Measurements from ENCODE around the gene B4GAT1. TPM values are rescaled to one million over a fixed set of nuclear protein-coding genes. Genes with fewer than 3 reads are reported as not detected.

Gene B4GAT1
- total and polyA plus RNA-seq, 10 of the 15 experiments (the other 5 are each of a cell fraction or from before 2014, with no cell fraction given) = 0.55 to 11.1 (median 4.3) TPM

DNA sequence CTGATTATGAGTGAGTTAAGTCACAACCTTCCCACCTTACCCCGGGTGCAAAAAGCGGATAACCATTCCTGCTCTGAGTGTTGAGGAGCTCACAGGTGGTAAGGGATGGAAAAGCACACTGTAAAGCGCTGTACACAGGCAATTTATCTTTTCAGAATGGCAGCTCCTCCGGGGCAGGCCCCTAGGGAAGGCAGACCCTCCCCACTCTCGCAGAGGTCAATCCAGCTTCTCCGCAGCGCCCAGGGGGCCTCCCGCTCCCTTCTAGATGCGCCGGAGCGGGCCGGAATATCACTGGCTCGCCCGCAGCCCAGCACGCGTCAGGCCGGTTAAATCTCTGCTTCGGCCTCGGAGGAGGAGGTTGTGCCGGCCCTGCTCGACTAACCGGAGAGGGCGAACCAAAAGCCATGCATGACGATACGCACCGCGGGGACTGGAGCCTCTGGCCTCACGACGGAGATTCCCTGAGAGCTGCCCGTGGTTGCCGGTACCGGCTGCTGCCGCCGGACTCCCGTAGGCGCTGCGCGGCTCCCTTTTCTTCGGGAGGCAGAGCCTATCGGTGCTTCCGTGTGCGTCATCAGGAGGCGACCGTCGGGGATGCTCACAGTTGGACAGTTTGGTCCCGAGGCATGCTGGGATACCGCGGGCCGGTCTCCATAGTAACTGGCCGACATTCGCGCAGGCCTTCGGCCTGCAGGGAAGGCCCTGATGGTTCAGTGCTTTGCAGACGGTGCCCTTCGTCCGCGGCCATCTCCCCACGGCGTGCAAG, 2.7 kb downstream of the B4GAT1 start, which contains the start of gene BRMS1:
BRMS1 (minus strand) TSS at position 555 of the 766 bp plus-strand sequence. CDS start 2,870 bp downstream, outside the sequence.
- no TSS peak for BruUV-seq (replicated peaks)
- peaks cover 0 to 14% of the 10 kb centered on the region in 2 experiments; a peak in 2 of 4 replicates for H3K36me3 ChIP-seq (ENCODE audit: control insufficient read depth in 2 of 2, insufficient read depth in 2 of 2, low read length in 1 of 2)
- intact Hi-C loops (cut with micrococcal nuclease; ENCODE audit: unreplicated experiment) (loop anchor here (2.0 kb wide), 1 partner anchor 32 kb away; no protein-coding TSS in a partner anchor), in situ Hi-C loops (cut with MboI) (no loop called here)
- CTCF ChIA-PET = interaction anchor here (0.5 to 7.4 kb wide), 11 partner anchors 8 to 591 kb away, joined by 3 to 44 read pairs (median 4); partner anchors contain the start of genes RIN1 and SLC29A2
- H3K27ac ChIP-seq (ENCODE audit: control insufficient read depth, insufficient read depth) = peak within 1 kb of the TSS; percentile 57
- RAD21 ChIA-PET (ENCODE audit: unreplicated experiment) = interaction anchor here (1.0 to 2.0 kb wide), 6 partner anchors 8 to 56 kb away, joined by 3 to 10 read pairs (median 4); partner anchors contain the start of genes RIN1, SLC29A2 and YIF1A
- peak; percentile 87 for ATAC-seq
- peak within 1 kb of the TSS; percentile 93 for H2AFZ ChIP-seq (ENCODE audit: control insufficient read depth, low read depth, low read length)
- POLR2A ChIA-PET = interaction anchor here (0.8 to 3.9 kb wide), 6 partner anchors 9 to 77 kb away, joined by 3 to 19 read pairs (median 6); partner anchors contain the start of genes RAB1B, RIN1, SLC29A2 and YIF1A
- peak within 1 kb of the TSS; percentile 83 for H3K4me2 ChIP-seq (ENCODE audit: control insufficient read depth, insufficient read depth)
- peak within 1 kb of the TSS; percentile 87 for H3K4me3 ChIP-seq
- H3K27me3 ChIP-seq (replicated peaks in 1 of 2; ENCODE audit: control insufficient read depth in 2 of 2, insufficient read depth in 2 of 2, low read length in 1 of 2) = no peaks in the 10 kb centered on the region
- peak; percentile 79 for DNase-seq (ENCODE audit: low read depth, low spot score)
- H4K20me1 ChIP-seq (ENCODE audit: control insufficient read depth, insufficient read depth) = no peaks in the 10 kb centered on the region
- no peaks in the 10 kb centered on the region for H3K9me3 ChIP-seq (replicated peaks; ENCODE audit: control insufficient read depth, insufficient read depth, low read length)
- H3K79me2 ChIP-seq (ENCODE audit: control insufficient read depth, insufficient read depth, low read length) = peaks cover 17% of the 10 kb centered on the region
- FAIRE-seq = peak; percentile 35
- peak within 1 kb of the TSS; percentile 93 for H3K9ac ChIP-seq (ENCODE audit: control insufficient read depth, insufficient read depth, low read length)
- peaks cover 17% of the 10 kb centered on the region for H3K4me1 ChIP-seq (ENCODE audit: control insufficient read depth, insufficient read depth, low read length)
- WGBS (ENCODE audit: insufficient coverage, insufficient replicate concordance, low lambda C conversion rate, missing lambda C conversion rate) = 1% methylated on average over 59 of the region's 59 CpGs
- SMC1A ChIA-PET (ENCODE audit: uncharacterized antibody, unreplicated experiment) = interaction anchor here (0.8 to 2.3 kb wide), 5 partner anchors 10 to 334 kb away, joined by 3 to 7 read pairs (median 5); partner anchors contain the start of genes MRPL11 and RBM4B
- TF ChIP-seq RUNX3 (IDR thresholded peaks at IDR 0.05; ENCODE audit: low read length) (peak; percentile 37), CHD2 (IDR thresholded peaks at IDR 0.05; ENCODE audit: borderline replicate concordance, low read depth, low read length) (peak; percentile 82), CBFB (IDR thresholded peaks at IDR 0.05; ENCODE audit: low read depth) (peak; percentile 60), SRF (IDR thresholded peaks at IDR 0.05; ENCODE audit: low read depth in 2 of 2, low read length in 2 of 2) (peak in 1 of 2 experiments; percentile 89; a peak in 2 of 4 replicates), TCF3 (IDR thresholded peaks at IDR 0.05; ENCODE audit: borderline replicate concordance, insufficient read depth, low read depth, low read length) (0 out of 2 replicates have a peak, but pooled peaks have one; percentile 51), SP1 (IDR thresholded peaks at IDR 0.05; ENCODE audit: low read depth, low read length) (peak; percentile 43), RELA (IDR thresholded peaks at IDR 0.05; ENCODE audit: borderline replicate concordance, partially characterized antibody) (peak; percentile 86), ASH2L (IDR thresholded peaks at IDR 0.05; ENCODE audit: borderline replicate concordance, low read depth) (0 out of 2 replicates have a peak, but pooled peaks have one; percentile 57), CBX5 (IDR thresholded peaks at IDR 0.05; ENCODE audit: low read depth) (no peak), CHD4 (IDR thresholded peaks at IDR 0.05) (no peak), BHLHE40 (IDR thresholded peaks at IDR 0.05; ENCODE audit: borderline replicate concordance in 1 of 2, low read depth in 2 of 2, low read length in 1 of 2) (peak; percentile 8 to 34; a peak in 2 of 4 replicates), RFX5 (IDR thresholded peaks at IDR 0.05; ENCODE audit: low read depth, low read length) (peak; percentile 48; the same call in 1 of the 2 replicates)
- TF ChIP-seq, protein P1, sequence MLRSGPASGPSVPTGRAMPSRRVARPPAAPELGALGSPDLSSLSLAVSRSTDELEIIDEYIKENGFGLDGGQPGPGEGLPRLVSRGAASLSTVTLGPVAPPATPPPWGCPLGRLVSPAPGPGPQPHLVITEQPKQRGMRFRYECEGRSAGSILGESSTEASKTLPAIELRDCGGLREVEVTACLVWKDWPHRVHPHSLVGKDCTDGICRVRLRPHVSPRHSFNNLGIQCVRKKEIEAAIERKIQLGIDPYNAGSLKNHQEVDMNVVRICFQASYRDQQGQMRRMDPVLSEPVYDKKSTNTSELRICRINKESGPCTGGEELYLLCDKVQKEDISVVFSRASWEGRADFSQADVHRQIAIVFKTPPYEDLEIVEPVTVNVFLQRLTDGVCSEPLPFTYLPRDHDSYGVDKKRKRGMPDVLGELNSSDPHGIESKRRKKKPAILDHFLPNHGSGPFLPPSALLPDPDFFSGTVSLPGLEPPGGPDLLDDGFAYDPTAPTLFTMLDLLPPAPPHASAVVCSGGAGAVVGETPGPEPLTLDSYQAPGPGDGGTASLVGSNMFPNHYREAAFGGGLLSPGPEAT (IDR thresholded peaks at IDR 0.05; ENCODE audit: low read depth) = peak; percentile 88
- TF ChIP-seq, protein P2, sequence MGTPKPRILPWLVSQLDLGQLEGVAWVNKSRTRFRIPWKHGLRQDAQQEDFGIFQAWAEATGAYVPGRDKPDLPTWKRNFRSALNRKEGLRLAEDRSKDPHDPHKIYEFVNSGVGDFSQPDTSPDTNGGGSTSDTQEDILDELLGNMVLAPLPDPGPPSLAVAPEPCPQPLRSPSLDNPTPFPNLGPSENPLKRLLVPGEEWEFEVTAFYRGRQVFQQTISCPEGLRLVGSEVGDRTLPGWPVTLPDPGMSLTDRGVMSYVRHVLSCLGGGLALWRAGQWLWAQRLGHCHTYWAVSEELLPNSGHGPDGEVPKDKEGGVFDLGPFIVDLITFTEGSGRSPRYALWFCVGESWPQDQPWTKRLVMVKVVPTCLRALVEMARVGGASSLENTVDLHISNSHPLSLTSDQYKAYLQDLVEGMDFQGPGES (IDR thresholded peaks at IDR 0.05) = 0 out of 2 replicates have a peak, but pooled peaks have one; percentile 38
- TF ChIP-seq, protein P3, sequence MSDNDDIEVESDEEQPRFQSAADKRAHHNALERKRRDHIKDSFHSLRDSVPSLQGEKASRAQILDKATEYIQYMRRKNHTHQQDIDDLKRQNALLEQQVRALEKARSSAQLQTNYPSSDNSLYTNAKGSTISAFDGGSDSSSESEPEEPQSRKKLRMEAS (IDR thresholded peaks at IDR 0.05; ENCODE audit: low read depth, low read length) = peak; percentile 64; the same call in 1 of the 2 replicates
- TF ChIP-seq, protein P4, sequence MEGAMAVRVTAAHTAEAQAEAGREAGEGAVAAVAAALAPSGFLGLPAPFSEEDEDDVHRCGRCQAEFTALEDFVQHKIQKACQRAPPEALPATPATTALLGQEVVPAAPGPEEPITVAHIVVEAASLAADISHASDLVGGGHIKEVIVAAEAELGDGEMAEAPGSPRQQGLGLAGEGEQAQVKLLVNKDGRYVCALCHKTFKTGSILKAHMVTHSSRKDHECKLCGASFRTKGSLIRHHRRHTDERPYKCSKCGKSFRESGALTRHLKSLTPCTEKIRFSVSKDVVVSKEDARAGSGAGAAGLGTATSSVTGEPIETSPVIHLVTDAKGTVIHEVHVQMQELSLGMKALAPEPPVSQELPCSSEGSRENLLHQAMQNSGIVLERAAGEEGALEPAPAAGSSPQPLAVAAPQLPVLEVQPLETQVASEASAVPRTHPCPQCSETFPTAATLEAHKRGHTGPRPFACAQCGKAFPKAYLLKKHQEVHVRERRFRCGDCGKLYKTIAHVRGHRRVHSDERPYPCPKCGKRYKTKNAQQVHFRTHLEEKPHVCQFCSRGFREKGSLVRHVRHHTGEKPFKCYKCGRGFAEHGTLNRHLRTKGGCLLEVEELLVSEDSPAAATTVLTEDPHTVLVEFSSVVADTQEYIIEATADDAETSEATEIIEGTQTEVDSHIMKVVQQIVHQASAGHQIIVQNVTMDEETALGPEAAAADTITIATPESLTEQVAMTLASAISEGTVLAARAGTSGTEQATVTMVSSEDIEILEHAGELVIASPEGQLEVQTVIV (IDR thresholded peaks at IDR 0.05; ENCODE audit: borderline replicate concordance, partially characterized antibody) = peak; percentile 81
